Lung (tissue), 12 donors: ENCODE results near the gene GBE1. TPM values are rescaled to one million over a fixed set of nuclear protein-coding genes. Genes with fewer than 3 reads are reported as not detected.
A peak's percentile ranks its signal among the peaks of the same experiment; 100 is the strongest.

Experiments used
- ATAC-seq: fragments of 200-7000 bp; cut with Tn5 transposase; one replicate; pipeline ENCODE4 v1.9.1; 2020; ENCODE audit warnings: moderate number of reproducible peaks; ENCODE audit not compliant: insufficient read depth, low FRiP score
- DNase-seq, 3 donors: peaks; one replicate each; pipeline ENCODE4 v3.0.0-alpha.2; 2013 to 2017
- H3K27ac ChIP-seq, 2 donors: one replicate each; pipeline ENCODE4 v1.5.1; 2013; ENCODE audit warnings: mild to moderate bottlenecking in 2 of 2, moderate library complexity in 2 of 2, control low read depth in 1 of 2, inconsistent platforms in 1 of 2, low read depth in 1 of 2, low read length in 1 of 2
- H3K27me3 ChIP-seq, 3 donors: one replicate each; pipeline ENCODE4 v1.5.1; 2013; ENCODE audit warnings: low read length in 2 of 3; ENCODE audit not compliant: control insufficient read depth in 3 of 3, insufficient read depth in 3 of 3
- H3K36me3 ChIP-seq, 4 donors: one replicate each; pipeline ENCODE4 v1.5.1; 2013; ENCODE audit warnings: low read length in 4 of 4, mild to moderate bottlenecking in 1 of 4, moderate library complexity in 1 of 4; ENCODE audit not compliant: control insufficient read depth in 4 of 4, insufficient read depth in 4 of 4
- H3K4me1 ChIP-seq, 5 donors: one replicate each; pipeline ENCODE4 v1.5.1; 2013; ENCODE audit warnings: low read length in 5 of 5, mild to moderate bottlenecking in 2 of 5, moderate library complexity in 1 of 5; ENCODE audit not compliant: control insufficient read depth in 5 of 5, insufficient read depth in 5 of 5
- H3K4me3 ChIP-seq: one replicate; pipeline ENCODE4 v1.5.1; 2013; ENCODE audit warnings: mild to moderate bottlenecking, control low read depth, moderate library complexity
- H3K9ac ChIP-seq, 2 donors: one replicate each; pipeline ENCODE4 v1.5.1; 2013; ENCODE audit warnings: low read length in 2 of 2, control low read depth in 1 of 2; ENCODE audit not compliant: insufficient read depth in 1 of 2
- H3K9me3 ChIP-seq, 4 donors: one replicate each; pipeline ENCODE4 v1.5.1; 2013; ENCODE audit warnings: low read length in 3 of 4, mild to moderate bottlenecking in 1 of 4, moderate library complexity in 1 of 4; ENCODE audit not compliant: control insufficient read depth in 4 of 4, insufficient read depth in 3 of 4
- CTCF ChIP-seq: IDR thresholded peaks from 2 replicates; pipeline ENCODE4 v1.5.1; 2012; ENCODE audit warnings: mild to moderate bottlenecking; ENCODE audit errors: control extremely low read depth, extremely low read depth
- WGBS, 2 donors: extraction: QIAGEN DNeasy Blood & Tissue Kit; methylation state at CpG; one replicate each; pipeline ENCODE4 v1.1.7; 2013; 5-methylcytosine and 5-hydroxymethylcytosine counted together
- polyA plus RNA-seq, 2 donors: library from polyadenylated mRNA; stranded (reverse); fragments of 200-250 nt; gene quantifications; one replicate each; pipeline ENCODE4 v1.2.1, GENCODE V29; 2013
- total RNA-seq, 2 donors: library from RNA; depleted of rRNA in 1 of 2; stranded (reverse); fragments of >200 nt in 1 of 2; gene quantifications; one replicate each; pipeline ENCODE4 v1.2.1, GENCODE V29; 2014 to 2021
- donor health status: control.
- donor health status: control.
- donor health status: Bipolar disorder and iron deficiency.
- donor health status: healthy.
- donor health status: DM: yes; HTN: yes; CAD: no.

Gene GBE1
- total and polyA plus RNA-seq, 4 donors = 10.5 to 39.1 (median 31.6) TPM

DNA sequence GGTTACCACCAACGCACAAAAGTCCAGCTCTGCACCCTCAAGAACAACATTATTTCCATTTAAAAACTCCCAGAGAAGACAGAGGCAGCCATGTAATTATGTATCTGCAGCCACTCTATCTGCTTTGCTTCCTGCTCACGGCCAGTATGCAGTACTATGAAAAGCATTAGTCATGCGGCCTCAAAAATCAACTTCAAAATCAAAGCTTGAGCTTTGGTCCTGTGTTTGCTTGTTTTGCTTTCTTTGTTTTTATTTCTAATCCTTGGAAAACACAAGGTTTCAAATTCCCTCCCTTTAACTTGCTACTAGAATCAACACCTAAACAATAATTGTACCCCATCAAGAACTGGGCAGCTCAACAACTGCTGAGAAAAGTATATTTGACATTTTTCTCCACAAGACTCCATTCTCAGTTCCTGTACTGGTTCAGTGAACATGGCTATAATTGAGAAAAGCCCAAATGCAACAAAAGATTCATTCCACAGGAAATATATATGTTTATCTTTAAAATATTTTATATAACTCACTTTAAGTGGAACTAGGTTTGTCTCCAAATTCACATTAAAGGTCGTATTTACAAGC is 37.6 kb downstream of the GBE1 start:
- H3K27ac ChIP-seq = peak overlapping the region in 1 of 2 donors; percentile 70
- no peak for TF ChIP-seq CTCF
- no peaks in the 10 kb centered on the region for H3K9me3 ChIP-seq
- no peak for DNase-seq
- no peak overlapping the region for H3K4me3 ChIP-seq
- no peaks in the 10 kb centered on the region for H3K36me3 ChIP-seq
- H3K9ac ChIP-seq = no peak overlapping the region
- peak; percentile 41 for ATAC-seq
- H3K4me1 ChIP-seq = peaks cover 0 to 16% (median 0%) of the 10 kb centered on the region in 5 donors
- 79 to 81% methylated on average over 4 of the region's 4 CpGs for WGBS, 2 donors
- no peaks in the 10 kb centered on the region for H3K27me3 ChIP-seq

- Histone ChIP-seq H3K9ac (no peak overlapping the region), H3K27me3 (no peaks in the 10 kb centered on the region), H3K9me3 (no peaks in the 10 kb centered on the region), H3K4me3 (no peak overlapping the region), H3K27ac (no peak overlapping the region), H3K4me1 (peaks cover 0 to 8% (median 0%) of the 10 kb centered on the region in 5 donors), H3K36me3 (peaks cover 0 to 6% (median 0%) of the 10 kb centered on the region in 4 donors)
- WGBS, 2 donors = 63 to 87% methylated on average over 1 of the region's 1 CpG
- TF ChIP-seq CTCF = no peak
- DNase-seq (no peak), ATAC-seq (no peak)
Observed at GRCh38 chr3:81718311-81718710, 43.1 kb downstream of the GBE1 start.

DNA sequence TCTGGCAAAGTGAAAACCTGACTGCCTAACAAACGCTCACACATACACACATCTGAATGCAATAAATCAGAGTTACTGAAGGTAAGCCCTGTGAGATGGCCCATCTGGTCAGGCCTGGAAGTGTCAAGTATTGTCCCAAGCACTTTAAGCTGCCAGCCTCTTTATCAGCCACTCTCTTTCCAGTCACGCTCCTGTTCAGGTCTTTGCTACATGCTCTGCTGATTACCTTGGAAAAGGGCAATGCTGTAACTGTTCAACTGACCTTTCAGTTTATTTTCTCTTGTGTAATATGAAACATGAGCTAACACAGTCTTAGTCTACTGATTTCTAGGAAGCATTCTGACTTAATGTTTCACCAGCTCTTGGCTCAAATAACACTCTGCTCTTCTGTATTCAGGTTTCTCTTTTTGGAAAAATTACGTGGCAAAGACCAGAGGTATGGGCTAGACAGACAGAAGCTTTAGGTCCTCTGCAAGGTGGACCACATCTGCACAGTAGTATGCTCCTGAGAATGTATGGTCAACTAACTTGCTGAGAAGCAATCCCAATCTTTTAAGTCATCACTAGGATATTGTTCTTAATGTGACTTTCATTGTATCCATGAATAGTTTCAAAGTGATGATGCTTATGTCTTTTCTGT is 44.5 kb downstream of the GBE1 start:
- no peak for TF ChIP-seq CTCF
- H3K36me3 ChIP-seq = peaks cover 0 to 6% (median 0%) of the 10 kb centered on the region in 4 donors
- ATAC-seq = peak; percentile 70
- H3K27ac ChIP-seq = peak overlapping the region in 1 of 2 donors; percentile 53
- no peak overlapping the region for H3K9ac ChIP-seq
- H3K4me3 ChIP-seq = no peak overlapping the region
- peaks cover 0 to 13% (median 0%) of the 10 kb centered on the region in 5 donors for H3K4me1 ChIP-seq
- no peaks in the 10 kb centered on the region for H3K9me3 ChIP-seq
- WGBS, 2 donors = 66 to 67% methylated on average over 3 of the region's 3 CpGs
- DNase-seq = peak in 2 of 3 donors; percentile 13 to 42
- H3K27me3 ChIP-seq = no peaks in the 10 kb centered on the region
